Erythroblast (primary cell): Measurements from ENCODE around the gene GSTCD.

ENCODE experiments used
- GATA1 ChIP-seq: IDR thresholded peaks from 2 replicates; pipeline ENCODE4 v1.6.1; 2011; ENCODE audit warnings: low read depth, mild to moderate bottlenecking, control low read depth, low read length, moderate library complexity
- POLR2A ChIP-seq: IDR thresholded peaks from 2 replicates; pipeline ENCODE4 v1.6.1; 2011; ENCODE audit warnings: mild to moderate bottlenecking, low read length

- no peak for TF ChIP-seq POLR2A
- no peak for TF ChIP-seq GATA1
Observed at GRCh38 chr4:105709081-105709450, 482 bp downstream of the GSTCD start.
